Neutrophil (primary cell): ENCODE measurements around the gene C1orf105.

Experiments
- H3K27ac ChIP-seq: fragments of 200-600 bp; sonication (generic); 2 replicates; pipeline ENCODE4 v1.5.1; 2016; ENCODE audit warnings: mild to moderate bottlenecking, moderate library complexity
- H3K27me3 ChIP-seq: fragments of 200-600 bp; sonication (generic); 2 replicates; pipeline ENCODE4 v1.6.0; 2016; ENCODE audit warnings: mild to moderate bottlenecking
- H3K36me3 ChIP-seq: fragments of 200-600 bp; sonication (generic); 2 replicates; pipeline ENCODE4 v1.5.1; 2017
- H3K4me1 ChIP-seq, 2 experiments: fragments of 200-600 bp in 1 of 2; sonication (generic) in 1 of 2; 1 replicate in 1 of 2; 2 replicates in 1 of 2; pipeline versions ENCODE4 v1.5.1 to v1.6.1; 2013 to 2016; ENCODE audit warnings: low read depth in 1 of 2, low read length in 1 of 2, mild to moderate bottlenecking in 1 of 2, moderate library complexity in 1 of 2; ENCODE audit not compliant: control insufficient read depth in 1 of 2, insufficient read depth in 1 of 2
- H3K4me3 ChIP-seq, 2 experiments: fragments of 200-600 bp in 1 of 2; sonication (generic) in 1 of 2; 1 replicate in 1 of 2; 2 replicates in 1 of 2; pipeline ENCODE4 v1.5.1; 2013 to 2016; ENCODE audit warnings: low read depth in 1 of 2, low read length in 1 of 2, mild to moderate bottlenecking in 1 of 2, moderate library complexity in 1 of 2
- H3K9me3 ChIP-seq: fragments of 200-600 bp; sonication (generic); 2 replicates; pipeline ENCODE4 v1.5.1; 2016
- TF ChIP-seq, protein P1 (sequence below): fragments of 200-600 bp; sonication (generic); IDR thresholded peaks from 2 replicates; pipeline ENCODE4 v1.5.1; 2016; ENCODE audit warnings: antibody characterized with exemption

C1orf105 gene

DNA sequence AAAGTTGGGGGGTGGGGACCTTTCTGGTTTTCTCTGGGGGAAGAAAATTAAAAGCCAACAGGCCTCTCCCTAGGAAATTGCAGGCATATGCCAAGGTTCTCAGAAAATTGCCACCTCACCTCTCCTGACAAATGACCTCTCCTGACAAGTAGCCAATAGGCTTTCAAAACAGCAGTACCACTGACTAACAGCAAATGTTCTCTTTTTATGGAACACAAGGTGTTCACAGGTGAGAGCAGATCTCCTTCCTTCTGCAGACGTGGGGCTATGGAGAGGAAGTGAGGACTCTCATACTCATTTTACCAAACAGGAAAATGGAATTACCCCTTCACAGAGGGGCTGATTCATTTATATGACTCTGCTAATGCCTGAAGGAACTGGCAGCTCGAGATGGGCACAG lies 79.7 kb downstream of the C1orf105 start:
- peak overlapping the region; percentile 80 for H3K27ac ChIP-seq
- TF ChIP-seq, protein P1, sequence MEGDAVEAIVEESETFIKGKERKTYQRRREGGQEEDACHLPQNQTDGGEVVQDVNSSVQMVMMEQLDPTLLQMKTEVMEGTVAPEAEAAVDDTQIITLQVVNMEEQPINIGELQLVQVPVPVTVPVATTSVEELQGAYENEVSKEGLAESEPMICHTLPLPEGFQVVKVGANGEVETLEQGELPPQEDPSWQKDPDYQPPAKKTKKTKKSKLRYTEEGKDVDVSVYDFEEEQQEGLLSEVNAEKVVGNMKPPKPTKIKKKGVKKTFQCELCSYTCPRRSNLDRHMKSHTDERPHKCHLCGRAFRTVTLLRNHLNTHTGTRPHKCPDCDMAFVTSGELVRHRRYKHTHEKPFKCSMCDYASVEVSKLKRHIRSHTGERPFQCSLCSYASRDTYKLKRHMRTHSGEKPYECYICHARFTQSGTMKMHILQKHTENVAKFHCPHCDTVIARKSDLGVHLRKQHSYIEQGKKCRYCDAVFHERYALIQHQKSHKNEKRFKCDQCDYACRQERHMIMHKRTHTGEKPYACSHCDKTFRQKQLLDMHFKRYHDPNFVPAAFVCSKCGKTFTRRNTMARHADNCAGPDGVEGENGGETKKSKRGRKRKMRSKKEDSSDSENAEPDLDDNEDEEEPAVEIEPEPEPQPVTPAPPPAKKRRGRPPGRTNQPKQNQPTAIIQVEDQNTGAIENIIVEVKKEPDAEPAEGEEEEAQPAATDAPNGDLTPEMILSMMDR: no peak
- H3K27me3 ChIP-seq: no peaks in the 10 kb centered on the region
- H3K4me3 ChIP-seq: no peak overlapping the region
- H3K36me3 ChIP-seq: no peaks in the 10 kb centered on the region
- peaks cover 49 to 55% of the 10 kb centered on the region in 2 experiments for H3K4me1 ChIP-seq
- no peaks in the 10 kb centered on the region for H3K9me3 ChIP-seq

DNA sequence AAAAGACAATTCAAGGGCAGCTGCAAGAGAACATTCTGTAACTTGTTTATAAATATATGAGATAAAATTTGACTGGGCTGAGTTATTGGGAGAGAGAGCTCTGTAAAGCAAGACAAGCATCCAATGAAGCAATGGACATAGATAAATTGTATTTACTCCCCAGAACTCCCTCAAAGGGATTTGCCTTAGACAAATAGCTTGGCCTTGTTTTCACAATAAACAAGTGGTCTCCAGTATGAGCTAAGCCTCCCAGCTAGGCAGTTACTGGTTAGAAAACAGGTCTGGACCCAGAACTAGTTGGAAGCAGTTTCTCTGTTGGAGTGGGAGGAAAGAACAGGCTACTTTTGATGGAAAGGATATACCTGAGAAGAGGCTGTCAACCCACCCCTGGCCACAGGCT lies 87.3 kb downstream of the C1orf105 start:
- Histone ChIP-seq H3K36me3 (no peaks in the 10 kb centered on the region), H3K27ac (no peak overlapping the region), H3K27me3 (no peaks in the 10 kb centered on the region), H3K4me1 (peaks cover 13 to 31% of the 10 kb centered on the region in 2 experiments), H3K9me3 (no peaks in the 10 kb centered on the region), H3K4me3 (no peak overlapping the region)
- TF ChIP-seq, protein P1: no peak

DNA sequence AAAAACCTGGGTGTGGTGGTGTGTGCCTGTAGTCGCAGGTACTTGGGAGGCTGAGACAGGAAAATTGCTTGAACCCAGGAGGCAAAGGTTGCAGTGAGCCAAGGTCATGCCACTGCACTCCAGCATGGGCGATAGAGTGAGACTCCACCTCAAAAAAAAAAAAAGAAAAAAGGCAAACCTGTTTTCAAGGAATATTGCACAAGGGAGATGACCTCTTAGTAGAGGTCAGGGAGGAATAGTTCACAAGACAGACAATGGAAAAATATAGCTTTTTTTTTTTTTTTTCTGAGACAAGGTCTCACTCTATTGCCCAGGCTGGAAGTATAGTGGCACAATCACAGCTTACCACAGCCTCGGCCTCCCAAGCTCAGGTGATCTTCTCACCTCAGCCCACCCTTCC lies 90.0 kb downstream of the C1orf105 start:
- H3K4me3 ChIP-seq: no peak overlapping the region
- H3K4me1 ChIP-seq: peaks cover 27 to 48% of the 10 kb centered on the region in 2 experiments
- H3K27ac ChIP-seq: no peak overlapping the region
- no peaks in the 10 kb centered on the region for H3K36me3 ChIP-seq
- H3K27me3 ChIP-seq: no peaks in the 10 kb centered on the region
- no peaks in the 10 kb centered on the region for H3K9me3 ChIP-seq
- TF ChIP-seq, protein P1: no peak

DNA sequence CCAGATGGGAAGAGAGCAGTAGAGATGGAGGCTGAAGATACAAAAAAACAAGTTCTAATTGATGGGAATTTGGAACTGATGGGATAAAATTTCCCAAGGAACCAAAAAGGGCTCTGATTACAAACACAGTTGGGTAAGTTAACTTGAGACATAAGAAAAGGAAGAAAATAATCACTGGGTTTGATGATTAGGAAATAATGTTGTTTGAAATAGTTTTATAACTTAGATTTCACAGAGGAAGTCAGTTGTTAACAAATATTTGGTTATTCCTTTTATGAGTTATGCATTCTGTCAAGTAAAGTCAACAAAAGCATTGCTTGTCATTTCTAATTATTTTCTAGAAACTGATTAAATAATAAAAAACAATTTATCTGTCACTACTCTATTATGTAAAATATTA lies 92.1 kb downstream of the C1orf105 start:
- peaks cover 46 to 70% of the 10 kb centered on the region in 2 experiments for H3K4me1 ChIP-seq
- H3K36me3 ChIP-seq: no peaks in the 10 kb centered on the region
- TF ChIP-seq, protein P1: no peak
- H3K27me3 ChIP-seq: no peaks in the 10 kb centered on the region
- H3K4me3 ChIP-seq: no peak overlapping the region
- no peaks in the 10 kb centered on the region for H3K9me3 ChIP-seq
- H3K27ac ChIP-seq: peak overlapping the region; percentile 28

DNA sequence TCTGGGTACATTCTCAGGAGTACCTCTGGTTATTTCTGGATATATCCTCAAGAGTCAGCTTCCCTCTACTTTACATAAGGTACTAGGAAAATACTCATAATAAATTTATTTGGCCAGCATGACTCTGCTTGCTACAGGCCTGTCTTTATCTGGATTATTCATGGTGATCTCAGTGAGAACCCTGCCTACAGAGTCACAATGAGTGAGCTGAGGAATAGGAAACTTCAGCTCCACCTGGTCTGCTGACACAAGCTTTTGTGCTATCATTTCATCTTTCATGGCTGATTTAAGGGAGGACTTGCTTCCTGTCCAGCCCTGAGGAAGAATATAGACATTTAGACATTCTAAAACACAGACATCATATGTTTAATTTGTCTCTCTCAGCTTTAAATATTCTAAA lies 93.0 kb downstream of the C1orf105 start:
- Histone ChIP-seq H3K4me3 (no peak overlapping the region), H3K27ac (peak overlapping the region; percentile 28)
- TF ChIP-seq, protein P1: no peak

DNA sequence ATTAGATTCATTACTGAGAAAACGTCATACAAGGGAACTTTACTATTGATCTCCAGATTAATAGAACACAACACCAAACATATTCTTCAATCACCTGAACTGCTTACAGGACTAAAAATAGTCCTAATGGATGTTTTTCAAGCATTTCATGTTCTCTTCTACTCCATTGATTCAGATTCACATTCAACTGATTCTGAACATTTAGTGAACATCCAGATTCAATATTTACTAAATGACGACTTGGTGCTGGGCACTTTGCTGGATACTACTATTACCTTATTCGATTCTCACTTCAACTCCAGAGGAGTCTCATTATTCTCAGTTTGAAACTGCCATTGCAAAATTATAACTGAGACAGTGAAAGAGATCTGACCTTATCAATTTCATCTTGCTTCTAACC lies 93.6 kb downstream of the C1orf105 start:
- peaks cover 55 to 78% of the 10 kb centered on the region in 2 experiments for H3K4me1 ChIP-seq
- no peaks in the 10 kb centered on the region for H3K9me3 ChIP-seq
- H3K4me3 ChIP-seq: no peak overlapping the region
- no peaks in the 10 kb centered on the region for H3K36me3 ChIP-seq
- TF ChIP-seq, protein P1: no peak
- no peak overlapping the region for H3K27ac ChIP-seq
- H3K27me3 ChIP-seq: no peaks in the 10 kb centered on the region

More for the DNA sequence above, 93.0 kb downstream of the C1orf105 start:
- Histone ChIP-seq H3K36me3 (no peaks in the 10 kb centered on the region), H3K27me3 (no peaks in the 10 kb centered on the region), H3K9me3 (no peaks in the 10 kb centered on the region), H3K4me1 (peaks cover 55 to 78% of the 10 kb centered on the region in 2 experiments)
